Measurements from ENCODE around the gene HSDL1. TPM values are rescaled to one million over a fixed set of nuclear protein-coding genes. Genes with fewer than 3 reads are reported as not detected.

HSDL1 gene
- total RNA-seq, 4 donors from 2014 or later = 8.3 to 22.8 (median 12.4) TPM

DNA sequence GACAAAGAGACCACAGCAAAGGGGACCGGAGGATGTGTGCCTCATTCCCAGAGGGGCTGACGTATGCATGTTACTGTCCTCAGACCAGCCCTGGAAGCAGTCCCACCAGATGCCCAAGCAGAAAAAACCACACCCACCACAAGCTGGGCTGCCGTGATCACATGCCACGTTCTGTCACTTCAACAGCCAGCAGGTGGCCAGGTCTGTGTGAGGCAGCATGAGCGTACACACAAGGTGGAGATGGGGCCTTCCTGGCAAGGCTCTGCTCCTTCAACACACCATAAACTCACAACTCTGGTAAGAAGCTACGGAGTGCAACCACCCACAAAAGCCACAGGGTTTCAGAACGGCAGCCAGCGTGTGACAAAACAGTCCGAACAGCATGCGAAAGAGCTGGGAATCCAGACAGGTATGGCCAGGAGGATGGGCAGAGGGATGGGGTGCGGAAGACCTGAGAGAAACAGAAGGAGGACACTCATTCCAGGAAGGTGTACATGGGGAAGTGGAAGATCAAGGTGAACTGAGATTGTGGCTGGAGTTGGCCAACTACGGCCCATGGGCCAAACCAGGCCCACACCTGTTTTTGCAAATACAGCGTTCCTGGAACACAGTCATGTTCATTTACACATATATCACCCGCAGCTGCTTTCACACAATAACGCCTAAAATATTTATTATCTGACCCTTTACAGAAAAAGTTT, 56.1 kb downstream of the HSDL1 start:
- Histone ChIP-seq H3K4me3 (no peak overlapping the region), H3K4me1 (no peaks in the 10 kb centered on the region), H3K27me3 (no peaks in the 10 kb centered on the region), H3K9me3 (no peaks in the 10 kb centered on the region), H3K36me3 (peaks cover 89% of the 10 kb centered on the region), H3K27ac (no peak overlapping the region)
- 83% methylated on average over 13 of the region's 15 CpGs for WGBS
- TF ChIP-seq EP300 (IDR thresholded peaks at IDR 0.05) = no peak
- TF ChIP-seq, protein P1, sequence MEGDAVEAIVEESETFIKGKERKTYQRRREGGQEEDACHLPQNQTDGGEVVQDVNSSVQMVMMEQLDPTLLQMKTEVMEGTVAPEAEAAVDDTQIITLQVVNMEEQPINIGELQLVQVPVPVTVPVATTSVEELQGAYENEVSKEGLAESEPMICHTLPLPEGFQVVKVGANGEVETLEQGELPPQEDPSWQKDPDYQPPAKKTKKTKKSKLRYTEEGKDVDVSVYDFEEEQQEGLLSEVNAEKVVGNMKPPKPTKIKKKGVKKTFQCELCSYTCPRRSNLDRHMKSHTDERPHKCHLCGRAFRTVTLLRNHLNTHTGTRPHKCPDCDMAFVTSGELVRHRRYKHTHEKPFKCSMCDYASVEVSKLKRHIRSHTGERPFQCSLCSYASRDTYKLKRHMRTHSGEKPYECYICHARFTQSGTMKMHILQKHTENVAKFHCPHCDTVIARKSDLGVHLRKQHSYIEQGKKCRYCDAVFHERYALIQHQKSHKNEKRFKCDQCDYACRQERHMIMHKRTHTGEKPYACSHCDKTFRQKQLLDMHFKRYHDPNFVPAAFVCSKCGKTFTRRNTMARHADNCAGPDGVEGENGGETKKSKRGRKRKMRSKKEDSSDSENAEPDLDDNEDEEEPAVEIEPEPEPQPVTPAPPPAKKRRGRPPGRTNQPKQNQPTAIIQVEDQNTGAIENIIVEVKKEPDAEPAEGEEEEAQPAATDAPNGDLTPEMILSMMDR (IDR thresholded peaks at IDR 0.05) = no peak
- no peak for TF ChIP-seq POLR2AphosphoS5 (IDR thresholded peaks at IDR 0.05)
- no peak for TF ChIP-seq POLR2A (IDR thresholded peaks at IDR 0.05)
- no peak for DNase-seq (ENCODE audit: low spot score in 2 of 2)

DNA sequence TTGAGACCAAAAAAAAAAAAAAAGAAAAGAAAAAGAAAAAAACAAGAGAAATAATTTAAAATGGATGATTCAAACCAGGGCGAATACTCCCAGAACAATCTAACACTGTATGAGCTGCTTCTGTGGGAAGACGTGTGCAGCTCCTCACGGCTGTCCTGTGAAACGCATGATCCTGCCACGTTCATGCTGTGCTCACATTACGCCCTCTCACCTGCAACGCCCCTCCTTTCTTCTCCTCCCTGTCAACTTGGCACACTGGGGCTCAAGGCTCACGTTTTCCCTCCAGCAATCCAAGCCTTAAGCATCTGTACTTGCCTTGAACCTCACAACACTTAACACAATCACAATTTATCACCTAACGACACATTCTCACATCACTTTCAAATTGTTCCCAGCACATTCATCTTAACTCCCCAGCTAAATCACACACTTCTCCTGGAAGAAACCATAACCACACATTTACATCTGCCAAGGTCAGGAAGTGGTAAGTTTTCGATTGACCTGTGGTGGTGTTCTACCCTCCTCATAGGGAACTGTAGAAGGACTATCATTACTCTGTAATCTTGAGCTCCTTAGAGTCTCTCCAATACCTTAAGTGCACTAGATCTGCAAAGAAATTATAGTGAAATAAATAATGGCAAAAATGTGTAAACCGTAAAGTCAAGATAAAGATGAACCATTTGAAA, 57.4 kb downstream of the HSDL1 start:
- H3K9me3 ChIP-seq = no peaks in the 10 kb centered on the region
- H3K4me3 ChIP-seq = no peak overlapping the region
- peaks cover 88% of the 10 kb centered on the region for H3K36me3 ChIP-seq
- no peaks in the 10 kb centered on the region for H3K27me3 ChIP-seq
- H3K4me1 ChIP-seq = no peaks in the 10 kb centered on the region
- TF ChIP-seq POLR2A (IDR thresholded peaks at IDR 0.05) (no peak), POLR2AphosphoS5 (IDR thresholded peaks at IDR 0.05) (no peak)
- DNase-seq (ENCODE audit: low spot score in 2 of 2) = no peak
- WGBS = 78% methylated on average over 11 of the region's 11 CpGs
- H3K27ac ChIP-seq = no peak overlapping the region

GRCh38 chr16:84087001-84087400, 58.0 kb downstream of the HSDL1 start:
- Histone ChIP-seq H3K4me1 (no peaks in the 10 kb centered on the region), H3K27me3 (no peaks in the 10 kb centered on the region), H3K36me3 (peaks cover 88% of the 10 kb centered on the region), H3K27ac (no peak overlapping the region), H3K9me3 (no peaks in the 10 kb centered on the region), H3K4me3 (no peak overlapping the region)
- DNase-seq (ENCODE audit: low spot score in 2 of 2) = no peak
- 86% methylated on average over 12 of the region's 12 CpGs for WGBS
- TF ChIP-seq EP300 (IDR thresholded peaks at IDR 0.05) (no peak), POLR2AphosphoS5 (IDR thresholded peaks at IDR 0.05) (no peak), POLR2A (IDR thresholded peaks at IDR 0.05) (no peak)
- TF ChIP-seq, protein P1 (IDR thresholded peaks at IDR 0.05) = no peak

- peaks cover 88% of the 10 kb centered on the region for H3K36me3 ChIP-seq
- no peaks in the 10 kb centered on the region for H3K27me3 ChIP-seq
- no peak for TF ChIP-seq POLR2A (IDR thresholded peaks at IDR 0.05)
- DNase-seq (ENCODE audit: low spot score in 2 of 2) = no peak
- H3K9me3 ChIP-seq = no peaks in the 10 kb centered on the region
- H3K27ac ChIP-seq = no peak overlapping the region
- H3K4me3 ChIP-seq = no peak overlapping the region
- H3K4me1 ChIP-seq = no peaks in the 10 kb centered on the region
- 83% methylated on average over 10 of the region's 11 CpGs for WGBS
Measured at GRCh38 chr16:84086341-84086740, 58.6 kb downstream of the HSDL1 start.

- DNase-seq (ENCODE audit: low spot score in 2 of 2) = no peak
- TF ChIP-seq EP300 (IDR thresholded peaks at IDR 0.05) (no peak), POLR2AphosphoS5 (IDR thresholded peaks at IDR 0.05) (no peak), POLR2A (IDR thresholded peaks at IDR 0.05) (no peak)
- TF ChIP-seq, protein P1 (IDR thresholded peaks at IDR 0.05) = no peak
- Histone ChIP-seq H3K9me3 (no peaks in the 10 kb centered on the region), H3K4me3 (no peak overlapping the region), H3K27me3 (no peaks in the 10 kb centered on the region), H3K27ac (no peak overlapping the region), H3K36me3 (peaks cover 87% of the 10 kb centered on the region), H3K4me1 (no peaks in the 10 kb centered on the region)
- WGBS = 76% methylated on average over 6 of the region's 6 CpGs
Measured at GRCh38 chr16:84085773-84086172, 59.2 kb downstream of the HSDL1 start.

DNA sequence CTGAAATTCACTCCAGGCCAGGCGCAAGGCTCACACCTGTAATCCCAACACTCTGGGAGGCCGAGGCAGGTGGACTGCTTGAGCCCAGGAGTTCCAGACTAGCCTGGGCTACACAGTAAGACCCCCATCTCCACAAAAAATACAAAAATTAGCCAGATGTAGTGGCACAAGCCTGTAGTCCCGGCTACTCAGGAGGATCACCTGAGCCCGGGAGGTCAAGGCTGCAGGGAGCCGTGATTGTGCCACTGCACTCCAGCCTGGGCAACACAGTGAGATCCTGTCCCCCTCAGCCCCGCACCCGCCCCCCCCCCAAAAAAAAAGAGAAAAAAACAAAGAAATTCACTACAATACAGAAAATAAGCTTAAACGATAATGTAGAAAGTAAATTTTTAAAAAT, 59.7 kb downstream of the HSDL1 start:
- no peaks in the 10 kb centered on the region for H3K9me3 ChIP-seq
- no peaks in the 10 kb centered on the region for H3K27me3 ChIP-seq
- DNase-seq (ENCODE audit: low spot score in 2 of 2) = no peak
- H3K27ac ChIP-seq = no peak overlapping the region
- no peak overlapping the region for H3K4me3 ChIP-seq
- WGBS = 87% methylated on average over 8 of the region's 8 CpGs
- H3K36me3 ChIP-seq = peaks cover 87% of the 10 kb centered on the region
- no peak for TF ChIP-seq POLR2AphosphoS5 (IDR thresholded peaks at IDR 0.05)
- no peak for TF ChIP-seq POLR2A (IDR thresholded peaks at IDR 0.05)
- no peak for TF ChIP-seq EP300 (IDR thresholded peaks at IDR 0.05)
- TF ChIP-seq, protein P1 (IDR thresholded peaks at IDR 0.05) = no peak
- no peaks in the 10 kb centered on the region for H3K4me1 ChIP-seq
